Muscle of leg (tissue), 11 donors: Measurements from ENCODE around the gene SLC5A1. TPM values are rescaled to one million over a fixed set of nuclear protein-coding genes. Genes with fewer than 3 reads are reported as not detected.
"Not testable (repeated sequence)": the region's sequence is repeated elsewhere in the genome, so short reads cannot be mapped to it uniquely, and the experiment has no call there.

Experiments
- DNase-seq: peaks from one replicate; pipeline ENCODE4 v3.0.0; 2013
- H3K27ac ChIP-seq: one replicate; pipeline ENCODE4 v1.5.1; 2013; ENCODE audit warnings: mild to moderate bottlenecking, low read length, control low read depth
- H3K27me3 ChIP-seq: one replicate; pipeline ENCODE4 v1.6.1; 2013; ENCODE audit warnings: low read length; ENCODE audit not compliant: control insufficient read depth, insufficient read depth
- H3K36me3 ChIP-seq: one replicate; pipeline ENCODE4 v1.6.1; 2013; ENCODE audit warnings: low read length; ENCODE audit not compliant: control insufficient read depth, insufficient read depth
- H3K4me1 ChIP-seq: one replicate; pipeline ENCODE4 v1.6.1; 2013; ENCODE audit warnings: low read length; ENCODE audit not compliant: control insufficient read depth, insufficient read depth
- H3K4me3 ChIP-seq: one replicate; pipeline ENCODE4 v1.5.1; 2013; ENCODE audit warnings: low read length, control low read depth
- H3K9me3 ChIP-seq: replicated peaks from 2 replicates; pipeline ENCODE4 v1.6.1; 2013; ENCODE audit warnings: low read depth, low read length; ENCODE audit not compliant: control insufficient read depth
- WGBS: methylation state at CpG from one replicate; pipeline ENCODE4 v1.1.5; 2013; ENCODE audit warnings: missing lambda C conversion rate; ENCODE audit not compliant: insufficient coverage; 5-methylcytosine and 5-hydroxymethylcytosine counted together
- polyA plus RNA-seq, 8 donors: library from polyadenylated mRNA; unstranded; fragments of 120-200 nt; gene quantifications; one replicate each; pipeline versions ENCODE4 v1.2.1 to v1.2.3, GENCODE V29; 2013; ENCODE audit warnings: inconsistent platforms in 1 of 8, low replicate concordance in 1 of 8; ENCODE audit not compliant: insufficient read length in 8 of 8, insufficient read depth in 1 of 8
- total RNA-seq: library from RNA; stranded (reverse); fragments of 120-200 nt; gene quantifications from one replicate; pipeline ENCODE4 v1.2.4, GENCODE V29; 2013

SLC5A1 gene
- total and polyA plus RNA-seq, 9 donors, result 0.58 to 16.1 (median 3.7) TPM

DNA sequence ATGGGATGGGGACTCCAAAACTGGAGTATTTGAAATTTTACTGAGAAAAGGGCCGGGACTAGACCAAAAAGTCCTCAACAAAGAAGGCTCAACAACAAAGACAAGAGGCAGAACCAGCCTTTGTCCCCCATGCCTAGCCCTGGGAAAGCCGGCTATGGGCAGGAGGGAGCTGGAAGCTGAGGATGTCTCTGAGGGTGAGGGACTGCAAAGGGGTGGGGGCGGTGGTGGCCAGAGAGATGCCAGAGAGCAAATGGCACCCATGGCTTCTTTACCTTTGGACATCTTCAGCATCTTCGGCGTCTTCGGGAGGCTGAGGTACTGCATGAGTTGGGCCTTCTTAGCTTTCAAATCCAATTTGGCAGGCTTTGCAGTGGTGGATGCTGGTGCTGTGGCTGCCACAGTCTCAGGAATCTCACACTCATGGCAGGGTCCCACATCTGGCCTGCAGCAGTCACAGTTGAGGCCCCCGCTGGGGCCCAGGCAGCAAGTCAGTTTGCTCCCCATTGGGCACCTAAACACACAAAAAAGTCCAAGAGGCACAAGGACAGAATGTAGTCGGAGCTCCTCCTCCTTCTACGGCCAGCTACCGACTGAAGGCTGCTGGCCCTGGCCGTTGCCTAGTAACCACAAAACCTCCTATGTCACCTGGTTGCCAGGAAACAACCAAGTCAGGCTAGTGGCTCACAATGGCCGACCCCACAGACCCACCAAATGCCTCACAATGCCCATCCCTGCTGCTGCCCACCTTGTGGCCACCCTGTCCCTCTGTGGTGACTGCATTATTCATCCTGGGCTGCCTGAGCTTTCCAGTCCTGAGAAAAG lies 115.9 kb downstream of the SLC5A1 start, which contains the start of gene C22orf42:
C22orf42 (minus strand) TSS at position 592 of the 822 bp plus-strand sequence; CDS start at position 504, 88 bp downstream.
- Histone ChIP-seq H3K27ac (no peak within 1 kb of the TSS), H3K27me3 (peaks cover 4% of the 10 kb centered on the region), H3K36me3 (no peaks in the 10 kb centered on the region), H3K4me3 (no peak within 1 kb of the TSS), H3K9me3 (no peaks in the 10 kb centered on the region), H3K4me1 (no peaks in the 10 kb centered on the region)
- WGBS, result 69% methylated on average over 11 of the region's 12 CpGs
- DNase-seq, result no peak

DNA sequence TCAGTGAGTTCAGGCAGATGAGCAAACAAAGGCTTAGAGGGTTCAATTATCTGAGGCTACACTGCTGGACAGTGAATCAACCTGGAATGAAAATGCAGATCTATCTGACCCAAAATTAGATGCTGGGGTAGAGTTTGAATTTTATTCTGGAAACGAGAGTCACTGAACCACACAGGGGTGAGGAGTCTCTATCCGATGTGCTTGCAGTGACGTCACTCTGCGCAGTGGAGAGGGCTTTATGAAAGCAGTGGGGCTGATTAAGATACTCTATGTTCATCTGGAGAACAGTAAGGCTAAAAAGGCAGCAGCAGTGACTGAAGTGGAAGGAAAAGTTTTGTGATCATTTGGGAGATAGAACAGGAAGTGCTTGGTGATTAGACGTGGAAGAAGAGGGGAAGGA lies 117.3 kb downstream of the SLC5A1 start:
- not testable (repeated sequence) for H3K27me3 ChIP-seq

More for the DNA sequence above, 117.3 kb downstream of the SLC5A1 start:
- H3K9me3 ChIP-seq, H3K27ac ChIP-seq, H3K36me3 ChIP-seq, H3K4me1 ChIP-seq, H3K4me3 ChIP-seq, DNase-seq: not testable (repeated sequence)
- 100% methylated on average over 3 of the region's 5 CpGs for WGBS

Other genes with a start within 250 kb of the SLC5A1 start
- 69.5 TPM for gene YWHAH, start 98.7 kb upstream of the SLC5A1 start, total RNA-seq
- gene YWHAH, start 98.7 kb upstream of the SLC5A1 start, polyA plus RNA-seq, result 100 to 1,000 TPM in 4 of 8 donors, 10 to 100 TPM in 4; 86.2 to 120 (median 97.2) TPM
- gene C22orf42, start 116.0 kb downstream of the SLC5A1 start, total RNA-seq, result not detected
- gene C22orf42, start 116.0 kb downstream of the SLC5A1 start, polyA plus RNA-seq, result not detected
- not detected for gene RFPL2, start 161.8 kb downstream of the SLC5A1 start, total RNA-seq
- gene RFPL2, start 161.8 kb downstream of the SLC5A1 start, polyA plus RNA-seq, result under 1 TPM in 3 of 8 donors, not detected in 5; 0.10 to 0.28 (median 0.12) TPM
- 0.49 TPM for gene SLC5A4, start 212.1 kb downstream of the SLC5A1 start, total RNA-seq
- gene SLC5A4, start 212.1 kb downstream of the SLC5A1 start, polyA plus RNA-seq, result under 1 TPM; 0.19 to 0.96 (median 0.56) TPM